GM21515 (cell line): ENCODE results near the gene CLPTM1L.
"Not testable (repeated sequence)": the region's sequence is repeated elsewhere in the genome, so short reads cannot be mapped to it uniquely, and the experiment has no call there.

Experiments used
- ATAC-seq: cut with Tn5 transposase; IDR thresholded peaks from one replicate; pipeline ENCODE4 v1.9.1; 2021; ENCODE audit not compliant: unreplicated experiment

The CLPTM1L gene

GRCh38 chr5:1343315-1343751 is 1.6 kb downstream of the CLPTM1L start:
- ATAC-seq, result no peak

GRCh38 chr5:1342711-1343110 is 2.2 kb downstream of the CLPTM1L start:
- not testable (repeated sequence) for ATAC-seq

- no peak for ATAC-seq
These were observed 2.6 kb downstream of the CLPTM1L start for GRCh38 chr5:1342268-1342667.

- no peak for ATAC-seq
These were observed 3.0 kb downstream of the CLPTM1L start for GRCh38 chr5:1341863-1342262.

- not testable (repeated sequence) for ATAC-seq
These were observed 5.1 kb downstream of the CLPTM1L start for GRCh38 chr5:1339818-1340210.

GRCh38 chr5:1339139-1339817 is 5.6 kb downstream of the CLPTM1L start:
- ATAC-seq, result not testable (repeated sequence)

GRCh38 chr5:1338506-1339070 is 6.3 kb downstream of the CLPTM1L start:
- ATAC-seq, result no peak

GRCh38 chr5:1338196-1338490 is 6.8 kb downstream of the CLPTM1L start:
- ATAC-seq, result no peak

GRCh38 chr5:1337489-1338195 is 7.3 kb downstream of the CLPTM1L start:
- ATAC-seq, result no peak

- ATAC-seq, result no peak
These were observed 8.0 kb downstream of the CLPTM1L start for GRCh38 chr5:1336749-1337488.

GRCh38 chr5:1336106-1336561 is 8.8 kb downstream of the CLPTM1L start:
- ATAC-seq, result no peak

GRCh38 chr5:1335540-1336095 is 9.3 kb downstream of the CLPTM1L start:
- ATAC-seq, result no peak

- ATAC-seq, result no peak
These were observed 9.9 kb downstream of the CLPTM1L start for GRCh38 chr5:1334831-1335539.

- ATAC-seq, result no peak
These were observed 10.9 kb downstream of the CLPTM1L start for GRCh38 chr5:1333986-1334385.

- not testable (repeated sequence) for ATAC-seq
These were observed 11.6 kb downstream of the CLPTM1L start for GRCh38 chr5:1333286-1333685.

GRCh38 chr5:1332461-1333001 is 12.4 kb downstream of the CLPTM1L start:
- no peak for ATAC-seq

GRCh38 chr5:1331861-1332405 is 13.0 kb downstream of the CLPTM1L start:
- no peak for ATAC-seq

- no peak for ATAC-seq
These were observed 13.8 kb downstream of the CLPTM1L start for GRCh38 chr5:1330847-1331831.
